Measurements from ENCODE around the gene SASH1.
A peak's percentile ranks its signal among the peaks of the same experiment; 100 is the strongest.

GRCh38 chr6:148577687-148578488 lies 235.2 kb downstream of the SASH1 start:
- TF ChIP-seq CTCF (IDR thresholded peaks at IDR 0.05; ENCODE audit: low read length) (peak; percentile 43), EZH2 (optimal IDR thresholded peaks at IDR 0.05; ENCODE audit: low read depth, low read length) (no peak), EZH2phosphoT487 (IDR thresholded peaks at IDR 0.05; ENCODE audit: low read length) (no peak)
